PC-9 (cell line): ENCODE measurements around the gene KDM1A.

Source experiments
- CTCF ChIP-seq: fragments of 200-600 bp; sonication (generic); conservative IDR thresholded peaks from 2 replicates; pipeline ENCODE4 v1.6.1; 2017; ENCODE audit warnings: mixed run types, antibody characterized with exemption, mild to moderate bottlenecking, moderate library complexity
- EZH2 ChIP-seq: fragments of 200-600 bp; sonication (generic); IDR thresholded peaks from 2 replicates; pipeline ENCODE4 v1.8.0; 2017; ENCODE audit warnings: antibody characterized with exemption, low read depth

- TF ChIP-seq CTCF (no peak), EZH2 (no peak)
These were observed 23.5 kb upstream of the KDM1A start for GRCh38 chr1:22995774-22996173.
